ENCODE data around the gene EVI2B.

EVI2B gene

GRCh38 chr17:31349454-31349853, 35.6 kb upstream of the EVI2B start:
- TF ChIP-seq TAF1 (IDR thresholded peaks at IDR 0.05; ENCODE audit: borderline replicate concordance, insufficient read depth, low read length) = no peak
- TF ChIP-seq REST (IDR thresholded peaks at IDR 0.05; ENCODE audit: insufficient read depth in 1 of 2, low read depth in 2 of 2, low read length in 2 of 2) = no peak
- TF ChIP-seq FOXP2 (optimal IDR thresholded peaks at IDR 0.05; ENCODE audit: borderline replicate concordance, extremely low read depth, extremely low read length, insufficient read depth) = no peak
- no peak for TF ChIP-seq POLR2AphosphoS5 (IDR thresholded peaks at IDR 0.05; ENCODE audit: low read depth, low read length)
- TF ChIP-seq SIN3A (IDR thresholded peaks at IDR 0.05; ENCODE audit: borderline replicate concordance, insufficient read depth, low read length) = no peak

- TF ChIP-seq REST (IDR thresholded peaks at IDR 0.05; ENCODE audit: insufficient read depth in 1 of 2, low read depth in 2 of 2, low read length in 2 of 2) = no peak
- TF ChIP-seq TAF1 (IDR thresholded peaks at IDR 0.05; ENCODE audit: borderline replicate concordance, insufficient read depth, low read length) = no peak
- TF ChIP-seq POLR2AphosphoS5 (IDR thresholded peaks at IDR 0.05; ENCODE audit: low read depth, low read length) = no peak
- TF ChIP-seq SIN3A (IDR thresholded peaks at IDR 0.05; ENCODE audit: borderline replicate concordance, insufficient read depth, low read length) = no peak
- TF ChIP-seq FOXP2 (optimal IDR thresholded peaks at IDR 0.05; ENCODE audit: borderline replicate concordance, extremely low read depth, extremely low read length, insufficient read depth) = no peak
Observed at GRCh38 chr17:31339906-31340661, 26.2 kb upstream of the EVI2B start.

- TF ChIP-seq SIN3A (IDR thresholded peaks at IDR 0.05; ENCODE audit: borderline replicate concordance, insufficient read depth, low read length) (no peak), POLR2AphosphoS5 (IDR thresholded peaks at IDR 0.05; ENCODE audit: low read depth, low read length) (no peak), REST (IDR thresholded peaks at IDR 0.05; ENCODE audit: insufficient read depth in 1 of 2, low read depth in 2 of 2, low read length in 2 of 2) (no peak), FOXP2 (optimal IDR thresholded peaks at IDR 0.05; ENCODE audit: borderline replicate concordance, extremely low read depth, extremely low read length, insufficient read depth) (no peak), TAF1 (IDR thresholded peaks at IDR 0.05; ENCODE audit: borderline replicate concordance, insufficient read depth, low read length) (no peak)
Observed at GRCh38 chr17:31329221-31329620, 15.4 kb upstream of the EVI2B start.

GRCh38 chr17:31328160-31328535, 14.3 kb upstream of the EVI2B start:
- TF ChIP-seq POLR2AphosphoS5 (IDR thresholded peaks at IDR 0.05; ENCODE audit: low read depth, low read length) (no peak), REST (IDR thresholded peaks at IDR 0.05; ENCODE audit: insufficient read depth in 1 of 2, low read depth in 2 of 2, low read length in 2 of 2) (no peak), FOXP2 (optimal IDR thresholded peaks at IDR 0.05; ENCODE audit: borderline replicate concordance, extremely low read depth, extremely low read length, insufficient read depth) (no peak), TAF1 (IDR thresholded peaks at IDR 0.05; ENCODE audit: borderline replicate concordance, insufficient read depth, low read length) (no peak), SIN3A (IDR thresholded peaks at IDR 0.05; ENCODE audit: borderline replicate concordance, insufficient read depth, low read length) (no peak)

All from PFSK-1 (cell line).